HuH-7.5 (cell line): ENCODE measurements around the gene SEMA5A.

ENCODE experiments used
- DNase-seq: peaks from one replicate; pipeline ENCODE4 v3.0.0; 2011; ENCODE audit warnings: low spot score

SEMA5A gene

DNA sequence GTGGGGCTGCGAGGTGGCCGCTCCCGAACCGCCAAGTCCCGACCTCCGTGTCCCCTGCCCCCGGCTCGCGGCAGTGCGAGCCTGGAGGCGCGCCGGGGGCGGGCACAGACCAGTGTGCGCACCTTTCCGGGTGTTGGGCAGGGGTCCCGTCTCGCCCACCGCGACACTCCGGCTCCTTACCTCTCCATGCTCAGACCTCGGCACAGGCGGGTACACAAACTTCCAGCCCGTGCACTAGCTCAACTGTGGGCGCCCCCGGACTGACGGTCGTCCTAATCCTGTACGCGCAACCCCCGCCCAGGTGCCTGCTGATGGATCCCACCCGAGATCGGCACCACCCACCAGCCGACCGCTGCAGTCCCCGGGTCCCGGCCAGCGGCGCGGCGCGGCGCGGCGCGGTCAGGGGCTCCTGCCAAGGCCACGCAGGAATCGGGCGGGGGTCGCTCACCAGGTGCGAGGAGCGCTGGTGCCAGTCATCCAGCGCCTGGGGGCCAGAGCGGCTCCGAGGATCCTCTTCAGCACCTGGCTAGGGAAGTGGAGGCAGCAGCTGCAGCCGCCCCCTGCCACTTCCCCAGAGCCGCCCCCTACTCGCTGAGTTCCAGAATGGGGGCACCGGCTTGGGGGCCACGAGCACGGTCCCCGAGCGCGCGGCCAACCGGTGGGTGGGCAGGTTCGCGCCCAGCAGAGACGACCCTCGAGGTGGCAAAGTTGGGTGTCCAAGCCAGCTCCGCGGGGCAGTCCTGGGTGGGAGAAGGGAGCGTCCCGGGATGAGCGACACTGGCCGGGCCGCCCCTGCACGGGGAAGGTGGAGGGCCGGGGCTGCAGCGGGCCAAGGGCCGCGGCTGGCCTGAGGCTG, 511 bp downstream of the SEMA5A start:
- no peak for DNase-seq

DNA sequence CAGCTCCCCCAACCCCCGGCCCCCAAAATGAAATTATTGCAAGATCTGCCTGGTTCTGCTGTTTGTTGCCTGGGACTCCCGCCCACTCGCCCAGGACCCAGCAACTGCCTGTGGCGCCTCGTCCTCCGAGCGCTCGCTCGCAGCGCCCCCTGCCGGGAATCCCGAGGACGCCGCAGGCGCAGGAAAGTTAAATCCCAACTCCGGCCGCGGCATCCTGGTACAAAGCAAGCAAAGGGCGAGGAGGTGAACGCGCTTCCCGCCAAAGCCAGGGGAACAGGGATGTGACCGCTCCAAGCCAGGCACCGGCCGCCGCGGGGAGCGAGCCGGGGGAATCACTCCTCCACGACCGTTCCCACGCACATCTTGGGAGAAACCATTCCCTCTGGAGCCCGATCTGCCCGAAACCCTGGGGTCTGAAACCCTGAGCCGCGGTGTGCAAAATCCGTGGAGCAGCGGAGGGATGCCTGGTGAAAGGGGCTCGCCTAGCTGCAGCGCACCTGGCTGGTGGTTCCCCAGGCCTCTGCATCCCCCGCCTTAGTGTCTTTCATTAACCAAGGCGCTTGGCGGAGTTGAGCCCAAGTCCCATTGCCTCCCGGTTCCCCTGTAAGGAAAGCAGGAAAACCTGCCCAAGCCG, 1.3 kb downstream of the SEMA5A start:
- peak; percentile 13 for DNase-seq

DNA sequence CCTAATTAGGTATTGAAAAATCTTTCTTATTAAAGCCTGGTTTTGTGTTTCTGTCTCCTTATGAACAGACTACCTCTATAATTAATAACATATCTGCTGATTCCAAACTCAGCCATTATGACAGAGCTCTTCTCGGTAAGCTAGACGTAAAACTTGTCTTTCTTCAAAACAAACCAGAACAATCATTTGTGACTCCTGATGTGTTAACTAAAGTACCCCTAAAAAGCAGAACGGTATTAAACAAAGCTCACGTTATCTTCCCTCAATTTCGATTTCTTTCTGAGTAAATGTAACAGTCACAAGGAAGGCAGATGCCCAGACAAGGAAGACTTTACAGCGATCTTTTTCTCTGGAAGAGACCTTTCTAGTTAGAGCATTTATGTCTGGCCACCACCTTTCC, 1.8 kb downstream of the SEMA5A start:
- DNase-seq: no peak

DNA sequence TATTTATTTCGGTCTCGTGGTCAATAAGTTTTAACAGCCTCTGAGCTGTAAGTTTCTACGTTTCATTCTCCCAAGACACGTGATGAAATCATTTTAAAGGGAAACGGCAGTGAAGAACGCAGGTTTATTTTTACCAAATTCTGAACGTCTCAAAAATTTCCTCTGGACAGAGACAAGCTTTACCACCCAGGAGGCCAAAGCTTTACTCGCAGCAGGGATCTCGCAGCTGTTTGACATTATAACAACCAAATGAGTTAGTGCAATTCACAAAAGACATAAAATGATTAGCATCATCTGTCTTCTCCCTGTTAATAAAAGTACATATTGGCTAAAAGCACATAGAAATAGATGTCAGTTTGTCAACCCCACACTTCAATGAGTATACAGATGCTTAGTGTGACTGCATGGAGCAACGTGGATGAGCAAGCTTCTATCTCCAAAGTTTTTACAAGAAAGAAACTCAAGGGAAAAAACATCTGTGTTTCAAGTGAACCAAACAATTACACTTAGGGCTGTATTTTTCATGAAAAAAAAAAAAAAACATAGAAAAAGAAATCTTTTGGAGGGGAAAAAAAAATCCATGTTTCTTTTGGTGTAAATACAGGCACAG, 2.5 kb downstream of the SEMA5A start:
- DNase-seq: no peak

DNA sequence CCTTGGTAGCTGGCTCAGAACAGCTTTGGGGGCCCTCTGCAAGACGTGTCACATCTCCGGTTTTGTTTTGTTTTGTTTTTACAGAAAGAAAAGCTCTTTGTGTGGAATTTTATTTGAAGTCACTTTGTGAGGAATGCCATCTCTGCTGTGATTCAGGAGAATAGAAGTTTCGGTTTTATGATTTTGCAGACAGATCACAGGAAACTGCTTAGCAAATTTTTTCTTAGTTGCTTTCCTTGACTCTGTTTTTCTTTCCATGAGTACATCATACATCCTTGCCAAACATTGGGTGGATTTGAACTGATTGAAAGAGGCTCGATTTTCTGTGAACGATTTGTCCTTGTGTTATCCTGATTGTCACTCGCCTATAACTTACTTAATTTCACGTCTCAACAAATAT, 5.1 kb downstream of the SEMA5A start:
- DNase-seq: no peak

DNA sequence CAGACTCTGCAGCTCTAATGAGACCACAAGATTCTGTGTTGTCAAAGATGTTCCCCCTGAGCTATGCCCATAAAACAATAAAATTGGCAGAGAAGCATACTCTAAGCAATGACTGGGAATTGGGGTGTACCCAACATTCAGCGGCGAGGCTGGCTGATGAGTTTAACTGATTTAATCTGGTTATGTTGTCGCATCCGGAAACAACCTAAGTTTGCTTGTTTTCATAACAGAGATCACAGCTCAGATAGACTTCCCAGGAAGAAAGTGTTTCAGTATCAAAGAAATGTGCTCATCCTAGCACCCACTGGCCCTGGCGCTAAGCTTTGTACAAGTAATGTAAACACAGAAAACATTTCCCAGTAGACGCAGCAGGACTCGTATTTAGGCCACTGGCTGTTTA, 7.4 kb downstream of the SEMA5A start:
- DNase-seq: no peak

DNA sequence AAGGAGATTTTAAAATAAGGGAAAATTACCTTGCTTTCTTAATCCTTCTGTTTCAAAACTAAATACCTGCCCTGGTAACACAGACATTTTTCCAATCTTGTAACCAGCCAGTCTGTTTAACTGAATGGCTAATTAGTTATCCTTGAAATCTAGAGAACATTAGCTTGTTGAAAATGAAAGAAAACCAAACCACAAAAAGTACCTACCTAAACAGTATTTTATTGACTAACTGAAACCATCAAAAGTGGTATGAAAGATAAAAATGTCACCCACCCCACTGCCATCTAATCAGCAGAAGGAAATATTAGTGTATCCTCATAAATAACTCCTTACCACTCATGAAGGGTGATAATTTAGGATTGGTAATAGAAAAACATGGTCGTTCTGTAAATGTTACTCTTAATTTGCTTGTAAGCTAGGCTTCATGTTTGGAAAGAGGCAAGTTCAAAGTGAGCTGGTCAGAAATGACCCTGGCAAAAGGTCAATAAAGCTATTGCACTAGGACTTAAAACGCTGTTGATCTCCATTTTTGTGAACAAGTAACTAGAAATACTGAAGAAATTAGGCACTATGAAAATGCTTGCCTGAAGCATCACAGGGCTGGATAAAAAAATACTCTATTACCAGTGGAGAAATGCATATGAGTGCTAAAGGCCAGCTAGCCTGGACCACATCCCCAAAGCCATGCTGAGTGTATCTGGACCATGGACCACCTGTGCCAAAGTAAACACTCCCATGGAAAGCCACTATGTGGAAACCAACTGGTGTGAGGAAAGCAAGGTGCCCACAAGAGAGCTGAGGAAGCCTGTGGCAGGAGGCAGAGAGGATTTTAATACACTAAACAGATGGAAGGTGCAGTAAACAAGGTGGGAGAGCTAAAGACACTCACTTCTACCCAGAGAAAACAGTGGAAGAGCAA, 8.4 kb downstream of the SEMA5A start:
- no peak for DNase-seq

DNA sequence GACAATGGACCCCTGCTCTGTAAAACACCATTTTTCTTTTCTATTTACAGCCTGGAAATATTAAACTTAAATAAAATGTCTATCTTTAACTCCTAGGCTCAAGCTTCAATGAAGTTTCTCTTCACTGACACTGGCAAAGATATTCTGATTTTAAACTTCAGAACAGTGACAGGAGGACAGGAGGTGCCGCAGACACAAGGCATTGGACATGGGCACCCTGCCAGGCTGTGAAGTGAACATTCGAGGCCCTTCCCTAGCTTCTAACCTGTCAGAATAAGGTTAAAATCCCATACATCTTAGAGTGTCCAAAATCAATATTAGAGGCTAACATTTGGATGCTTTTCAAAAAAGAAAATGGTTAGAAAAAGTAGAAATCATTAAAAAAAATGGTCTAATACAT, 9.2 kb downstream of the SEMA5A start:
- DNase-seq: no peak

DNA sequence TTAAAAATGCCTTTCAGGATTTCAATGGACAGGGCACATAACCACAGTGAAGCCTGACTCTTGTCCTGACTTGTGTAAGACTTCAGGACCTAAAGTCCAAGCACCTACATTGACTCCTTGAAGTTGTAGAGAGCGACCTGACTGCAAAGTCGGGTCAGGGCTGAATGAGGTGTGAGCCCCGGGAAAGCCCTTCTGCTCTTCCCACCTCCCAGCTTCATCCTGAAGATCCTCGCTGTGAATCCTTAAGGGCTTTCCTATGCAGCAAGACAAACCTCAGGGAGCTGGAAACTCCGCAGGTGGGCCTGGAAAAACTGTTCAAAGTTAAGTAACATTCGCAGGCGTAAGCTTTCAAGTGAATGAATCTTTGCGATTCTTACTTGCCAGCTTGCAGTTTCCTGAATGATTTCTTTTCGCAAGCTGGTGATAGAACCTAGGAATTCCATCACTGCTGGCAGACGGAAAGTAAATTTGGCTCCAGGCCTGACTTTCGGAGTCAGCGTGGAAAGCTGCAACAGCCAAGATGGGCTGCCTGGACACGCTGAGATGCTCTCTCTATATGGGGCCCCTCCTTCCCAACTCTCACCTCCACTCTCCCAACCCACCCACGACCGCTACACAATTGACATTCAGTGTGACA, 10.9 kb downstream of the SEMA5A start:
- no peak for DNase-seq

DNA sequence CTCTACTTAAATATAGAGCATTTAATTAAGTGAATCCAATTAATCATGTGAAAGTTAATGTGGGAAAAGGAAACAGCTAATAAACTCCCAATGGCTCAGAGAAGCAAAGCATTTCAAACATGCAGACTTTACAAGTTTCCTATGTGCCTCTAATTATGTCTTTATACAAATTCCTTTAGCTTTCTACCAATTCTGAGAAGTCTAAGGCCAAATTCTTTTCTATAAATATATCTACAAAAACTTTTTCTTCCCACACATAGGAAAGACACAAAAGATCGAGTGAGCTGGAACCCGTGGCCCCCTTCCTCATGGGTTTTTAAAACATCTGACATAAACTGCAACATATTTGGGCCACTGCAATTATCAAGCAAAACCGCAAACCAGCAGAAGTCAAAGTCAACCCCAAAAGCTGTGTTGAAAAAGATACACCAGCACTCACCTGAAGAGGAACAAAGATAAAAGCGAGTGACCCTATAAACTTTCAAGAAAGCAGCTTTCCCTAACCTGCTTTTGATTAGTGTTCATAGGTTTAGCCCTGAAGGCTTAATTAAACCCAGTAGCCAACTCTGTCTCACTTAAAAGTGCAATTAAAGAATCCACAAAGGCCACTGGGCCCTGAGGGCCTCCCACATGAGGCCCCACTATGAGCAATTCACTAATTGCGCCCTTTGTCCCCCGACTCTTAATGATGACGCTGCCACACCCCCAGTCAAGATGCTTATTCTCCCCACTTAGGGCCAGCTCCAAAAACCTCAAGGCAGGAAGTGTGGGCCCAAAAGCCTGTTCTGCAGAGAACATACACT, 12.1 kb downstream of the SEMA5A start:
- no peak for DNase-seq

DNA sequence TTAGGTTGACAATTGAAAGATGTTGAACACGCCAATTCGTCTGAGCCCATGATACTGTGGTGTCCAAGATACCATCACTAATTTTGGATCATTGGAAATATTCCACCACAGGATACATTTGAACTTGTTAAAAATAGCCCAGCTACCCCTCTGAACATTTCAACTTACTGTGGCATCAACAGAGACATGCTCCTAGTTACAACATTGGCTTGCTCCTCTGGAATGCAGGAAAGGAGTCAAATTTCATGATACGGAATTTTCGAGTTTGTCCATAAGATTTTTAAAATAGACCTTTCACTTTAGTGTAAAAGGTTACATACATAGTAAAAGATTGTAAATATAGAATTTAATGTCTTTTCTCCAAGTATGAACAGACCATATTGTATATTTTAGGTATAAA, 12.8 kb downstream of the SEMA5A start:
- no peak for DNase-seq

DNA sequence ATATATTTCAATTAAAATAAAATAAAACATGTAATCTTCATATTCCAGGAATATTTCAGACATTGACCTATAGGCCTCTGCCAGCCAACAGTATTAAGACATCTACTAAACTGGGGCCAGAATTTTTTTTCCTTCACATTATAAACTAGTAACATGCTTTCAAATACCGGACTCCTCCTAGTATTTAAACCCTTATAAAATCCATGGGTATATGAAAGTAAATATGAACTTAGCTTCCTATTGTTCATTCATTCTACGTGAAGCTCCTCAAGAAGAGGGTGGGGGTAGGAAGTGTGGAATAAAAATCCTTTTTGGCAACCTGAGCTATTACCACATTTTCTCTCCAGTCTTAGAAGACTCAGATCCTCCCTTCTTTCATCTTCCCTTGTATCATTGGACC, 16.4 kb downstream of the SEMA5A start:
- no peak for DNase-seq

DNA sequence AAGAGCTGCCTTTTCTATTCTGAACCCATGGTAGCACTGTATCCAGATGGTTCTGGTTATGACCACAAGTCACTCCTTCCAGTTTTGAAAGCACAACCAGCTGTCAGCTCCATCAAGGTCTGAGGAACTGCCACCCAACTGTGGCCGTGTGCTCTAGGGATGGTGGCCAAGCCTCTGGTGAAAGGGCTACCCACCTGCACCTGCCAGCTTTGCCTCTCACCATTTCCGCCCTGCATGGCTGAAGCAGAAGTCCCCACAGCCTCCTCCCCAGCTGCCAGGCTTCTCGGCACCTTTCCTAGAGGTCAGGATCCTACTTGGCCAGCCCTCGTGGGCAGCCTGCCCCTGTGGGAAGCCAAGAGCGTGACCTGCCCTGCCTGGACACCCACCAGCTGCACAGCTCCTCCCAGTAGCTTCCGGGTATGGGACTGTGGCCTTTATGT, 16.8 kb downstream of the SEMA5A start:
- no peak for DNase-seq

DNA sequence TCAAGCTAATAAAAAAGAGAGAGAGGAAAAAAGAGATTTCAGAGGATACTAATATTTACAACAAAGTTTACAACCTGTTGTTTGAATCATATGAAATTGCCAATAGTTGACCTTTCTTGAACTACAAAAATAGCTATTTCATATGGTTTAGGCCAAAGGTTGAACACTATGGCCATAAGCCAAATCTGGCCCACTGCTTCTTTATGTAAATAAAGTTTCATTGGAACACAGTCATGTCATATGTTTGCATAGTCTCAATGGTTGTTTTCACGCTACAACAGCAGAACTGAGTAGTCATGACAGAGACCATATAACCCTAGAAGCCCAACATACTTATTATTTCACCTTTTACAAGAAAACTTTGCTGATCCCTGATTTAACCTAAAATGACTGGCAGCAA, 20.9 kb downstream of the SEMA5A start:
- no peak for DNase-seq

DNA sequence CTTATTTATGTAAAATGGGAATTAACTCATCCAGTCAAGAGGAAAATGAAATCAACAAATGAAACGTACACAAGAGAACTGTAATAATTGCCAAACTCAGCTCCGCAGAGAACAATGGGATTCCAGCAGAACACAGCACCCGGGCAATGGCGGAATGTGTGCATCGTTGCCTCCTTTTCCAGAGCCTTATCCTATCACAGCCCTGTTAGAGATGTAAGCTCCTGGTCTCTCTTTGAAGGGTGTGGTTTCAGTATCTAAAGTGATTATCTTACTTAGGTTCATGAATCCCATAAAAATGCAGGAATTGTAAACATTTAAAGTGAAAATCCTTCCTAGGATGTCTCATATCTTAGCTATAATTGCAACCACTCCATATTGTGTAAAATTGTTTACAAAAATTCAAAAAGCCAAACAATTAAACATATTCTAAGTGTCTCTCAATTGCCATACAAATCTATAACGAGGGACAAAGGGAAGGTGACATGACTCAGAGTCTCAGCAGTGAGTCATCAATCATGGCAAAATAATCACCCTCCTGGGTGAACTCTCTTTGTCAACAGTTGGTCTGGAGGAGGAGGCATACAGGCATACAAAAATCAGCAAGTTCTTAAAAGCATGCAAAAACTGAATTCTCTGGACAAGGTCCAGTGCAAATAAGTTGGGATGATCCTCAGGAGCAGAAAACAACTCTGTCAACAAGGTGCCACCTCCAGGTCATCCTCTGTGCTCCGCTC, 22.6 kb downstream of the SEMA5A start:
- DNase-seq: no peak

DNA sequence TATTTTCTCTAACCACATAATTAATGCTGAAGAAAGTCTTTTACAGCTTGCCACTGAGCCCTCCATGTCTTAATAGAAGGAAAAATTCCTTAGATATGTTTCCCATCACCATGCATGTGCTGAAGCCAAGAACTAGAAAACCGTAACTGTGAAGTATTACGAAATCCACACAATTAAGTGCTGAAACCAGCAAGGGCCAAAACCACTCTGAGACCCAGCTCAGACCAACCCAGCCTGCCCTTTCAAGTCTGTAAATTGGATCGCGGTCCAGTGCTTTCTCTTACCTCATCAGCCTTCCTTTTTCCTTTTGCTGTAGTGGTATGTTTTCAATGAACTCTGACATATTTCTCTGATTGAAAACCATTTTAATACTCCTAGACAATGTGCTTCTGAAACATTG, 26.3 kb downstream of the SEMA5A start:
- DNase-seq: no peak

DNA sequence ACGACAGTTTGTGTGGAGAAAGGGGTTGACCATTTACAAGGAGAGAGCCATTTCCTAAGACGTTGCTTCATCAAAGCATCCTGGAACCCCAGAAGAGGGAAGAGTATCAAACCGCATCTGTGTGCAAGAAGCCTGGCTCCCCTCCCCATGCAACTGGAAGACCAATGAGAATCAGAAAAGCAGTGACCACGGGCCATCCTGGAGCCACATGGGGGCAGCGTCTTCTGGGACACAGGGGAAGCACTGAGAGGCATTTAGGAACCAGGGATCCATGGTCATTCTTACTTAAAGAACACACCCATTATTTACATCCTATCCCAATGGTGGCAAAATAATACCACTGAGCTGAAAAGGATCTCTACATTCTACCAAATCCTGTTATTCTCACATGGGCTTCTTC, 29.3 kb downstream of the SEMA5A start:
- DNase-seq: no peak

DNA sequence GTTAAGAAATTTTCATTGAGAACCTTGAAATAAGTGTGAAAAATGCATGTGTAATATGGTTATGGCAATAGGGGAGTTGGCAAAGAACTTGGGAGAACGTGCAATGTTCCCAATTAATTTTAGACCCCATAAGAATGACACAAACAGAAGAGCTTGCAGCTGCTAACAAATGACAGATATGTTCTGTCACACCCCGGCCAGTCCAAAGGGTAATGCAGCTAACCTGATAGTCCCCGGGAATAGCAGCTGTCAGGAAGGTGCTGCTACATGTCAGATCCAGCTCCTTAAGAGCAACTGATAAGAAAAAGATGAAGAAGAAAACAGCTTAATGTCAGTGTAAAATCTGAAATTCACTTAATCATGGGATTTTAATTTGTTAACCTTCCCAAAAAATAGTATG, 30.4 kb downstream of the SEMA5A start:
- DNase-seq: no peak

DNA sequence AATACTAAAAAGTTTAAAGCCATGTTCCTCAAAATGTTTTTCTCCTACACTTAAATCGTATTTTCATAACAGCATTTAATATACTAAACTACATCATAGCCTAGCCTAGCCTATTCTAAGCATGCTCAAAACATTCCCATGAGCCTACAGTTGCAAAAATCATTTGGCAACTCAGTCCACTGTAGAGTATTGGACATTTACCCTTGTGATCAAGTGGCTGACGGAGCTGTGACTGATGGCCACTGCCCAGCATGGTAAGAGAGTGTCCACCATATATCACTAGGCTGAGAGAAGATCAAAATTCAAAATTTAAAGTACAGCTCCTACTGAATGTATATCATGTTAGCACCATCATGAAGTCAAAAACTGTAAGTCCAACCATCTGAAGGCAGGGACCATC, 30.9 kb downstream of the SEMA5A start:
- no peak for DNase-seq

DNA sequence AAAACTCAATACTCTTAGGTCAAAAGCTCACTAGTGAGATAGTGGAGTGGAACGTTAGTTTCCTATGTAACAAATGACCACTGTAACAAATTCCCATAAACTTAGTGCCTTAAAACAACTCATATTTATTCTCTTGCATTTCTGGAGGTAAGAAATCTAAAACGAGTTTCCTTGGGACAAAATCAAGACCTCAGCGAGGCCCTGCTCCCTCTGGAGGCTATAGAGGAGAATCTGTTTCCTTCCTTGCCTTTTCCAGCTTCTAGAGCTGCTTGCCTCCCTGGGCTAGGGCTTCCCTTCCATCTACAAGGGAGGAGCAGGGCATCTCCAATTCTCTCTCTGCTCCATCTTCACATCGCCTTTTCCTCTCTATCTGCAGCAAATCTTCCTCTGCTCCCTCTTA, 32.0 kb downstream of the SEMA5A start:
- DNase-seq: no peak
